Fibroblast of pulmonary artery (primary cell): ENCODE data around the gene FANCC.

ENCODE experiments used
- DNase-seq: peaks from one replicate; pipeline ENCODE4 v3.0.0-alpha.2; 2010; ENCODE audit warnings: low read depth
- H3K4me3 ChIP-seq: replicated peaks from 2 replicates; pipeline ENCODE4 v1.5.1; 2011; ENCODE audit warnings: low read depth, mild to moderate bottlenecking, control low read depth, low read length, moderate library complexity
- CTCF ChIP-seq: IDR thresholded peaks from 2 replicates; pipeline ENCODE4 v1.5.1; 2011; ENCODE audit warnings: mild to moderate bottlenecking, control low read depth, low read length, inconsistent platforms; ENCODE audit errors: missing control alignments

Gene FANCC

GRCh38 chr9:95077053-95077765 lies 240.3 kb downstream of the FANCC start:
- TF ChIP-seq CTCF = peak; percentile 6
- H3K4me3 ChIP-seq = no peak overlapping the region
- no peak for DNase-seq

- no peak for TF ChIP-seq CTCF
- H3K4me3 ChIP-seq = no peak overlapping the region
- DNase-seq = no peak
Observed at GRCh38 chr9:95076696-95077052, 240.8 kb downstream of the FANCC start.

GRCh38 chr9:95075700-95076099 lies 241.8 kb downstream of the FANCC start:
- no peak for DNase-seq
- H3K4me3 ChIP-seq = no peak overlapping the region
- TF ChIP-seq CTCF = no peak

- DNase-seq = no peak
- no peak for TF ChIP-seq CTCF
- no peak overlapping the region for H3K4me3 ChIP-seq
Observed at GRCh38 chr9:95074632-95075031, 242.9 kb downstream of the FANCC start.

GRCh38 chr9:95073918-95074317 lies 243.6 kb downstream of the FANCC start:
- DNase-seq = no peak
- H3K4me3 ChIP-seq = no peak overlapping the region
- TF ChIP-seq CTCF = no peak

GRCh38 chr9:95073042-95073607 lies 244.4 kb downstream of the FANCC start:
- peak; percentile 39 for TF ChIP-seq CTCF
- DNase-seq = peak; percentile 36
- no peak overlapping the region for H3K4me3 ChIP-seq

GRCh38 chr9:95071925-95072324 lies 245.6 kb downstream of the FANCC start:
- H3K4me3 ChIP-seq = no peak overlapping the region
- DNase-seq = no peak
- TF ChIP-seq CTCF = no peak
